Measurements from ENCODE around the gene R3HDM2.

Gene R3HDM2

GRCh38 chr12:57261428-57261865, 169.4 kb downstream of the R3HDM2 start:
- no peak for DNase-seq

- DNase-seq = no peak
Measured at GRCh38 chr12:57260366-57260765, 170.5 kb downstream of the R3HDM2 start.

GRCh38 chr12:57258977-57259970, 171.6 kb downstream of the R3HDM2 start:
- DNase-seq = no peak

- DNase-seq = no peak
Measured at GRCh38 chr12:57255916-57256315, 174.9 kb downstream of the R3HDM2 start.

- no peak for DNase-seq
Measured at GRCh38 chr12:57254506-57255280, 176.2 kb downstream of the R3HDM2 start.

GRCh38 chr12:57250956-57251355, 179.9 kb downstream of the R3HDM2 start, which contains the start of gene STAC3:
Gene STAC3 (minus strand): TSS chr12:57251187. CDS start chr12:57249636, 1,551 bp downstream.
- DNase-seq = no peak

- no peak for DNase-seq
Measured at GRCh38 chr12:57250541-57250940, 180.3 kb downstream of the R3HDM2 start.

GRCh38 chr12:57248934-57249742, 181.7 kb downstream of the R3HDM2 start:
- DNase-seq = no peak

GRCh38 chr12:57247041-57247440, 183.8 kb downstream of the R3HDM2 start:
- DNase-seq = no peak

- DNase-seq = no peak
Measured at GRCh38 chr12:57244312-57244696, 186.5 kb downstream of the R3HDM2 start.

- DNase-seq = peak; percentile 73
Measured at GRCh38 chr12:57243521-57244311, 187.1 kb downstream of the R3HDM2 start.

GRCh38 chr12:57242691-57243454, 188.0 kb downstream of the R3HDM2 start:
- peak; percentile 56 for DNase-seq

GRCh38 chr12:57242329-57242690, 188.5 kb downstream of the R3HDM2 start:
- no peak for DNase-seq

- no peak for DNase-seq
Measured at GRCh38 chr12:57241402-57242310, 189.2 kb downstream of the R3HDM2 start.

- DNase-seq = no peak
Measured at GRCh38 chr12:57240926-57241401, 189.9 kb downstream of the R3HDM2 start.

- peak; percentile 80 for DNase-seq
Measured at GRCh38 chr12:57240066-57240921, 190.5 kb downstream of the R3HDM2 start.

- no peak for DNase-seq
Measured at GRCh38 chr12:57239587-57240065, 191.2 kb downstream of the R3HDM2 start.

- DNase-seq = peak; percentile 87
Measured at GRCh38 chr12:57238854-57239554, 191.8 kb downstream of the R3HDM2 start.
